ENCODE data around the gene FLOT2. TPM values are rescaled to one million over a fixed set of nuclear protein-coding genes. Genes with fewer than 3 reads are reported as not detected.

Gene FLOT2
- total and polyA plus RNA-seq, 2 donors (not counting 1 experiment from before 2014, with no cell fraction given) = 196 to 270 TPM

GRCh38 chr17:28842282-28843012 lies 55.1 kb downstream of the FLOT2 start, which contains the start of gene FAM222B:
FAM222B (minus strand) TSS chr17:28842790; CDS start chr17:28766667, 76,123 bp downstream.
- peak within 1 kb of the TSS; percentile 67 to 92 (median 87) for H3K4me3 ChIP-seq (ENCODE audit: control extremely low read depth in 1 of 5, extremely low read depth in 1 of 5, insufficient read depth in 1 of 5, low read depth in 2 of 5, low read length in 4 of 5)
- Mint-ChIP-seq H3K4me3 (peak within 1 kb of the TSS; percentile 97), H3K4me1 (peaks cover 23% of the 10 kb centered on the region), H3K27ac (peak within 1 kb of the TSS; percentile 96), H3K27me3 (no peaks in the 10 kb centered on the region), H3K9me3 (ENCODE audit: insufficient read depth) (no peaks in the 10 kb centered on the region)
- H3K27ac ChIP-seq (ENCODE audit: low read length in 2 of 2) = peak within 1 kb of the TSS; percentile 70 to 87
- H2AFZ ChIP-seq (ENCODE audit: insufficient read depth, low read depth, low read length, poor library complexity, severe bottlenecking) = peak within 1 kb of the TSS; percentile 98
- H3K79me2 ChIP-seq (ENCODE audit: control insufficient read depth, insufficient read depth, low read length) = peaks cover 53% of the 10 kb centered on the region
- H4K20me1 ChIP-seq (ENCODE audit: control insufficient read depth, insufficient read depth, low read length, poor library complexity, severe bottlenecking) = no peaks in the 10 kb centered on the region
- no peaks in the 10 kb centered on the region for H3K36me3 ChIP-seq (replicated peaks in 1 of 2; ENCODE audit: control extremely low read depth in 1 of 2, control insufficient read depth in 1 of 2, extremely low read depth in 1 of 2, insufficient read depth in 2 of 2, low read length in 1 of 2)
- intact Hi-C loops (cut with micrococcal nuclease) = loop anchor here (1.0 to 5.0 kb wide), 4 partner anchors 12 to 110 kb away; partner anchors contain the start of genes DHRS13 and PHF12
- TF ChIP-seq EZH2 (IDR thresholded peaks at IDR 0.05; ENCODE audit: borderline replicate concordance, insufficient read depth, low read depth, low read length, poor library complexity, severe bottlenecking) (no peak), CTCF (IDR thresholded peaks at IDR 0.05) (no peak)
- H3K4me2 ChIP-seq (replicated peaks; ENCODE audit: low read depth, low read length, poor library complexity, severe bottlenecking) = peak within 1 kb of the TSS; percentile 92
- under 1% methylated on average over 44 of the region's 44 CpGs for WGBS (ENCODE audit: insufficient coverage)
- peak; percentile 91 for DNase-seq
- ATAC-seq (ENCODE audit: low read depth) = peak; percentile 98
- CTCF ChIA-PET = interaction anchor here (0.6 to 3.8 kb wide), 13 partner anchors 9 to 124 kb away, joined by 3 to 28 read pairs (median 5); partner anchors contain the start of genes DHRS13, FLOT2, RPL23A and TLCD1
- POLR2A ChIA-PET = interaction anchor here (0.5 to 1.6 kb wide), 13 partner anchors 11 to 306 kb away, joined by 3 to 11 read pairs (median 3); partner anchors contain the start of genes ERAL1, PHF12 and RPL23A
- peak within 1 kb of the TSS; percentile 79 for H3K9ac ChIP-seq (ENCODE audit: low read length)
- no peaks in the 10 kb centered on the region for H3K27me3 ChIP-seq (replicated peaks in 1 of 4; ENCODE audit: control extremely low read depth in 1 of 4, control insufficient read depth in 3 of 4, insufficient read depth in 4 of 4, low read length in 3 of 4)
- H3K4me1 ChIP-seq (ENCODE audit: control insufficient read depth in 2 of 2, insufficient read depth in 2 of 2, low read length in 2 of 2) = peaks cover 10 to 15% of the 10 kb centered on the region in 2 donors
- no peaks in the 10 kb centered on the region for H3K9me3 ChIP-seq (ENCODE audit: control extremely low read depth in 1 of 3, control insufficient read depth in 2 of 3, insufficient read depth in 1 of 3, low read length in 2 of 3)

All from B cell (primary cell).